HG02610 (cell line): ENCODE results near the gene TESMIN.

Experiments
- ATAC-seq: cut with Tn5 transposase; IDR thresholded peaks from one replicate; pipeline ENCODE4 v1.9.1; 2021; ENCODE audit warnings: mild to moderate bottlenecking, moderate library complexity; ENCODE audit not compliant: unreplicated experiment

The TESMIN gene

DNA sequence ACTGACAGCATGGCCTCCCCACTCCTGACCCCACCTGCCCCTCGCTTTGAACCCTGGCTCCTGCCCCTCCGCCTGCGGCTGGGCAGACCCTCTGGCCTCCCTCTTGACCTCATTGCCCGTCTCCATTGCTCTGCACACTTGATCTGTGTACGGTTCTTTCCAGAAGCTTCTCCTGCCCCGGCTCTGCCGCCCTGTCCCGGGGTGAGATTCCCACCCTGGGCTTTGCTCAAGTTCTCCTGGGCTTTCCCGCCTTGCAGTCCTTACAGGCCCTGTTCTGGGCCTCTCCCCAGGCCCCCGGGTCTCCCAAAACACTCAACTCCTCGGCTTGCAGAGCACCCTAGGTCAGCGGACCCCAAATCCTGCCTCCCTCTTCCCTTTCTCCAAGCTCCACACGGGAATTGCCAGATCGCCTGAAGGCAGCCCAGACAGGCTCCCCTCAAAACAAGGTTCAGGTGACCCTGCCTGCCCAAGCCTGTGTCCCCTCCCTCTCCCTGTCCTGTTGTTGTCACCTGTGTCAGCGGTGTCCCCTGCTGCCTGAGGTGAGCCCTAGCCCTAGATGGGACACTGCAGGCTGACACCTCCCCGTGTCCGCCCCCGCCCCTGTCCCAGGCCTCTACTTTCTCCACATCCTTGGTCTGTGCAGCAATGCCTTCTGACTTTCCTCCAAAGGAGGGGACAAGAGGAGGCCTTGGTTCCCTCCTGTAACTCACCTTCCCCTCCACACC lies 65.5 kb downstream of the TESMIN start:
- no peak for ATAC-seq

DNA sequence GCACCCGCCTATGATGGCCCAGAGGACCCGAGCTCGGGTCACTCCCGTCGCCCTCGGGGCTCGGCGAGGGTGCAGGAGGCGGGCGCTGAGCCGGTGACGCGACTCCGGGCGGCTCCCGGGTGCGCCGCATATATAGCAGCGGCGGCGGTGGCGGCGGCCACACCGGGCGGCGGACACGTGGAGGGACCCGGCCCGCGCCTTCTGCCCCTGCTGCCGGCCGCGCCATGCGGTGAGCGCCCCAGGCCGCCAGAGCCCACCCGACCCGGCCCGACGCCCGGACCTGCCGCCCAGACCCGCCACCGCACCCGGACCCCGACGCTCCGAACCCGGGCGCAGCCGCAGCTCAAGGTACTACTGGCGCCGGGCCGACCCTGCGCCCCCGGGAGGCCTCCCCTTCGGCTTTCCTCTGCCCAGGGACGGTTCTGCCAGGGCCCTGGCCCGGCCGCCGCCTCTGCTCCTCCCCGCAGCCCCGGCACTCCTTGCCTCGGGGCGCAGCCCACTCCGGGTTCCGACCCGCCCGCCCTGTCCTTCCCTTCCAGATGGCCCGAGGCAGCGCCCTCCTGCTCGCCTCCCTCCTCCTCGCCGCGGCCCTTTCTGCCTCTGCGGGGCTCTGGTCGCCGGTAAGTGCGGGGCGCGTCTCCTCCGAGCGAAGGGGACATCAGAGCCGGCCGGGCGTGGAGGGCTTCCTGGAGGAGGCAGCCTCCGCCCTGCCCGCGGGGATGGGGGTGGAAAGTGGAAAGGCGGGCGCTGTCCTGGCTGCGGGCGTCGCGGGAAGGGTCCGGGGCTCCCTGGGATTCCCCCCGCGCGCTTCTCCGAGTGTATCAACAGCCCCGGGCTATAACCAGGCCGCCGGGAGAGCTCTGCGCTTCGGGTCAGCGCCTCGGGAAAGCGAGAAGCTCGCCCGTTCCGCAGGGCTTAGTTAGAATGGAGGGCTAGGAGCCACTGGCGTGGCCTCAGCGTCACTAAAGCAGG lies 66.6 kb downstream of the TESMIN start, which contains the start of gene GAL:
TSS of gene GAL (plus strand) at position 160 of the 972 bp plus-strand sequence. CDS start at position 540, 380 bp downstream.
- ATAC-seq = no peak

DNA sequence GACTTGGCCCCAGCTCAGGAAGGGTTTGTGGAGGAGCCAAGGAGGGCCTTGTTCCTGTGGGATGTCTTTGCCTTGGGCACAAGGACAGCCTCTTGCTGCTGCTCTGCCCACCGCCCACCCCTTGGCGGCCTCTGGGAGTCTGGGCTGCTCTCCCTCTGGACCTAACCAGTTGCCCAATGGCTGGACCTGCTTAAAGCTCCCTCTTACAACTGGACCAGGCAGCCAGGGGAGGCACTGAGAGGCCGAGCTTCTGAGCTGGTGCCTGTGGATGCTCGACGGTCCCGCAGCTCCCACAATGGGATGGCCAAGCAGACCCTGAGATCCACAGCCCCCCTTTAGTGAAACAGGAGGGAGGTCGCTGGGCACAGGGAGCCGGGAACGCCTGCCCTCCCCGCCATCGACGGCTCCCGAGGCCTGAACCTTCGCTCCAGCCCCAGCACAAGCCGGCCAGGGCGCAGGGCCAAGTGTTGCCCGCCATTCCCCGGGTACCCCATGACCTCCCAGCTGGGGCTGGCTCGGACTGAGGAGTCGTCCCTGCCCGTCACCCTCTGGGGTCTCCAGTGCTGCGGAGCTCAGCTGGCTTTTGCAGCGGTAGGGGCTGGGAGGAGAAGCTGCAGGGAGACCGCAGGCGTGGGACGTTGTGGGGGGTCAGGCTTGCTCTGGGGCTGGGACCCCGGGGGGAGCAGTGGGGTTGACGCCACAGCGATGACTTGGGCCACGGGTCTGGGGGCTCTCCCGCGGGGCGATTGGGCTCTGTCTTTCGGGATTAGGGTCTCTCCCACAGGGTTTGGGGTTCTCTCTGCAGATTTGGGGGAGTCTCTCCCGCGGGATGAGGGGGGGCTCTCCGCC lies 67.6 kb downstream of the TESMIN start:
- no peak for ATAC-seq

DNA sequence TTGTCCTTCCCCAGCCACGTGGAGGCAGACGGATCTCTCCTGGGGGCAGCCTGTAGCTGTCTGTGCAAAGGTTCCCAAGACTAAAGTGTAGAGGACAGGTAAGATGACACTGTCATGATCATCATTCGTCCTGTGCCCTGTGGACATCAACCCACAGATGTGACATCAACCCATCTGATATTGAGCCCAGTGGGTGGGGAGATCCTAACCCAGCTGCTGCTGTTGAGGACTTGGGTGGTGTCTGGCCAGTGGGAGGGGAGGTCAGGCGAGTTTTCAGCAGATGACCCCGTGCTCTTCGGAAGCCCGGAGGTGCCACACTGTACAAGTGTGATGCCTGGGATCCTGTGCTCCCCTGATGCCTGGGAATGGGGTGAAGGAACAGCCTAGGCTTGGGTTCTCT lies 68.2 kb downstream of the TESMIN start:
- ATAC-seq = no peak

DNA sequence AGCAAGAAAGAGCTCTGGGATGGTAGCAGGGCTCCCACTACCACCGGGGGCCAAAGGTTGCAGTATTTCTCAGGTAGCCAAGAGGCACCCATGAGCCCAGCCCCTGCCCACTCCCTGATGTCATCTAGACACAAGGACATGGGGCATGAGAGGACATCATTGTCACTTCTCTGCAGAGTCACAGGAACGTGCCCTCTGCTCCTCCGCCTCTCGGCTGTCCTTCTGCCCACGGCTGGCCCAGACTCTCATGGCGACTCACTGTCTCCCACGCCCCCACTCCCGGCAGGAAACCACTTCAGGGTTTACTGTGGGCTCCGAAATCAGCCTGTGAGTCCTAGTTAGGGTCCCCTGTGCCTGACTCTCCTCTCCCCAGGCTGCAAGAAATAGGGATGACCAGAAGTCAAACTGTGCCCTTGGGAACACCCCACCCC lies 68.8 kb downstream of the TESMIN start:
- no peak for ATAC-seq

DNA sequence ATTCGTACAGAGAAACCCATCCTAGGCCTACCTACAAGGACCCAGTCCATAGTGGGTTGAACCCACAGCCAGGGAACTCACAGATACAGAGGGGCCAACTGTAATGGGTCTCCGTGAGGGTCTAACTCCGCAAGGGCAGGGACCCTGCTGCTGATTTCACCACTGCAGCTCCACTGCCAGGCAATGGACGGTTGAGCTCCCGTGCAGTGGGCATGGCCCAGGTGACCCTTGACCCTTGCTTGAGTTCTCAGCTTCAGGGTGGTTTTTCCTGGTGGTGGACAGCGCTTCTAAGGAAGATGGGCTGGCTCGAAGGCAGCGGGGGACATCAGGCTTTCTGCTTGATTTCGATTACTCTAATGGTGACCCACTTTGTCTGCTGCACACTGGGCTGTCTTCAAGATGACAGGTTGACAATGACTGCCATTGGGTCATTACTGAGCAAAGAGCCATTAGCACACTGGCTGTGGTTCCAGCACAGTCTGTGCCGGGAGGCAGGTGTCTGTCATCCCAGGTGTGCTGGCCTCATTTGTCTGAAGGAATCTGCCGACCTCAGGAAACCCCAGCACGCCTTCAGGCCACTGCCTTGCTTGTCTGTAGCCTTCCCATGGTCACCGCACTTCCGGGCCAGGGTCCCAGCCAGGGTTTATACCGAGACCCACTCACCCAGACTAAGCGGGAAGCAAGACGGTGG lies 70.6 kb downstream of the TESMIN start:
- no peak for ATAC-seq

DNA sequence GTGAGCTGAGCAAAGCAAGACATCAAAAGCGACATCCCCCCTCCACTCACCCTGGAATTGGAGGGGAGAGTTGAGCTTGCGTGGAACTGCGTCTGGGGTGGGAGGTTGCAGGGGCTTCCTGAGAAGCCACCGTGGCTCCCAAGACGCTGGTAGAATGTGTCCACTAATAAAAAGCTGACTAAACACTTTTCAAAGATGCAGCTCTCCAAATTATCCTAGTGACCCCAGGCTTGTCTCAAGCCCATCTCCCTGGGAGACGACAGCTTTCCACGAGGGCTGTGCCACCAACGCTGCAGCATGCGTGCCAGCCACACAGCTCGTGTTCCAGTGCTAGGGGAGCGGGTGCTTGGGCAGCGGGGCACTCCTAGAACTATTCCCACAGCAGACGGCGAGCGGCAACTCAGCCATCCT lies 73.3 kb downstream of the TESMIN start:
- ATAC-seq = no peak

DNA sequence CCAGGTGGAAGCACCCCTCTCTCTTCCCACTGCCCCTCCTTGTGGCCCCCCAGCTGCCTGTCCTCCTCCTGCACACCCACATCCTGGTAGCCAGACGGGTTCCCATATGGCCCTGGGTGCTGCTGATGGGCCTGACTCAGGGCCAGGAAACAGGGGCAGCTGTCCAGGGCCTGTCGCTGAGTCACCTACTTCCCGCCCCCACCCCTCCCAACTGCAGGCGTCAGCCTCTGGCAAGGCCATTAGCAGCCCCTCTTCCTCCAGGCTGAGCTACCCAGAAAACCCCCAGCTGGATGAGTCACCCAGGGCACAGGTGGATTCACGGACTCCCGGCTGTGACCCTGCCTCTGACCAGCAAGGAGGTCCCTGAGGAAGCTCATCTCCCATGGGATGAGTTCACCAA lies 73.9 kb downstream of the TESMIN start:
- no peak for ATAC-seq

DNA sequence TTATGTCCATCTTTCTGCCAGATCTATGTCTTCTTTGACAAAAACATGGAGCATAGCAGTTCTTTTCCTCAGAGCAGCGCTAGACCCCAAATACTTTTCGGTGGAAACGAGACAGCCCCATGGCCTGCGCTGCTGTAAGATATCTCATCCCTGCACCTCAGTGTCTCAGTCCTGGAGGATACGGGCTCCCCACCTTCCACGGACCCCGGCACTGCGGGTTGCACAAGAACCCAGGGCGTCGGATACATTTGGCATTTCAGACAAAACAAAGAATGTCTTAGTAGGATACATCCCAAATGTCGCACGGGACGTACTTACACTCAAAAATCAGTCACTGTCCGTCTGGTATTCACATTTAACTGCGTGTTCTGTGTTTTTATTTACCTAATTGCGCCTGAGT lies 76.9 kb downstream of the TESMIN start:
- ATAC-seq = no peak

DNA sequence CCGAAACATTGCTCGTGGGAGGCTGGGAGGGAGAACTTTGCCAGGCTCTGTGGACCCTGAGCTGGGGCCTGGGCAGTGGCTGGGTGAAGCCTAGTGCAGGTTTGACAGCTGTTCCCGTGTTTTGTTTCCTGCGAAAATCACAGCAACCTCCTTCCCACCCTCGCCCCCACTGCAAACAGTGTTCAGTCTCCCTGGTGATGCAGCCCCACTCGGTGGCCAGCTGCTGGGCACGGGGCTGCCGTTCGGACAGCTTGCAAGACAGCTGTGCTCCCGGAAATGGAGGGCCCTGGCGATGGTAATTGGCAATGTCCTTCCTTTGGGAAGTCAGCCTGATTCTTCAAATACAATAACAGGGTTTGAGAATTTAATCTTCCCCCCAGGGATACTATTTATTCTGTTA lies 77.3 kb downstream of the TESMIN start:
- no peak for ATAC-seq

DNA sequence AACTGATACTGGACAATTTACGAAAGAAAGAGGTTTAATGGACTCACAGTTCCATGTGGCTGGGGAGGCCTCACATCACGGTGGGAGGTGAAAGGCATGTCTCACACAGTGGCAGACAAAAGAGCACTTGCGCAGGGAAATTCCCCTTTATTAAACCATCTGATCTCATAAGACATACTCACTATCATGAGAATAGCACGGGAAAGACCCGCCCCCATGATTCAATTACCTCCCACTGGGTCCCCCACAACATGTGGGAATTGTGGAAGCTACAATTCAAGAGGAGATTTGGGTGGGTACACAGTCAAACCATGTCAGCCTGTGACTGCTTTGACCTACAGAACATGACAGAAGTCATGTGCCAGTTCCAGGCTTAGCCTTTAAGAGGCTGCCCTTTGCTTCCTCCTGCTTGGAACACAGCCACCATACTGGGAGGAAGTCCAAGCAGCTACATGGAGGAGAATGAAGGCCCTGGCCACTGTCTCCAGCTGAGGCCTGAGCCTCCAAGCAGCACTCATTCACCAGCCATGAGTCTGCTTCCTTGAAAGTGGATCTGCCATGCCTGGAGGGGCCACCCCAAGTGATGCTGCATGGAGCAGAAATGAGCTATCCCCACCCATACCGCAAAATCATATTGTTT lies 77.9 kb downstream of the TESMIN start:
- ATAC-seq = no peak

DNA sequence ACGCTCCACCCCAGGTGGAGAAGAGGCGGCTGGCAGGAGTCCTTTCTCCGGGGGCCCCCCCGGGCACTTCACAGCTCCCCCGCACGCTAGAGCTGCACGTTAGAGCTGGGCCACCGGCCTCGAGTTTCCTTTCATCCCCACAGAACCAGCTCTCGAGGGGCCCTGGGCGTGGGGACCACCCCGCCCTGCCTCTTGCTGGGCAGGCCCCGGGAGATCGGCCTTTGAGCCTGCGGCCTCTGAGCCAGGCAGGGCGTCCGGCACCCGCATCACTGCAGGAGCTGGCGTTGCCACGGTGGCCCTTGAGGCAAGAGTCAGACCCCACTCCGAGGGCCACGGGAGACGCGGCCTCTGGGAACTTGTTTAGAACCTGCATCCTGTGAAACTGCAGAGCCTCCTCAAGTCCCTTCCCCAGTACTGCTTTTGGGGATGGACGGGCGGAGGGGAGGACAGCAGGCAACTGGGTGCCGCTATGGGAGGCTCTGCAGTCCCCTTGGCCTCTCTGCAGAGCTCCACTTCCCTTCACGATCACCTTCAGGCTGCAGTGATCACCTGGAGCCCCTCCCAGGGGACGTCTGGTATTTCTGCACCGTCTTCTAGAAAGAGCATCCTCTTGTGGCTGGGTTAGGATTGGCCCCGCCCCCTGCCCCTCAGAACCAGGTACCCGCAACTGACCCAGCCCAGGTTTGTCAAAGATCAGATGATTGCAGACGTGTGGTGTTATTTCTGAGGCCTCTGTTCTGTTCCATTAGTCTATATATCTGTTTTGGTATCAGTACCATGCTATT lies 80.9 kb downstream of the TESMIN start:
- ATAC-seq = no peak

DNA sequence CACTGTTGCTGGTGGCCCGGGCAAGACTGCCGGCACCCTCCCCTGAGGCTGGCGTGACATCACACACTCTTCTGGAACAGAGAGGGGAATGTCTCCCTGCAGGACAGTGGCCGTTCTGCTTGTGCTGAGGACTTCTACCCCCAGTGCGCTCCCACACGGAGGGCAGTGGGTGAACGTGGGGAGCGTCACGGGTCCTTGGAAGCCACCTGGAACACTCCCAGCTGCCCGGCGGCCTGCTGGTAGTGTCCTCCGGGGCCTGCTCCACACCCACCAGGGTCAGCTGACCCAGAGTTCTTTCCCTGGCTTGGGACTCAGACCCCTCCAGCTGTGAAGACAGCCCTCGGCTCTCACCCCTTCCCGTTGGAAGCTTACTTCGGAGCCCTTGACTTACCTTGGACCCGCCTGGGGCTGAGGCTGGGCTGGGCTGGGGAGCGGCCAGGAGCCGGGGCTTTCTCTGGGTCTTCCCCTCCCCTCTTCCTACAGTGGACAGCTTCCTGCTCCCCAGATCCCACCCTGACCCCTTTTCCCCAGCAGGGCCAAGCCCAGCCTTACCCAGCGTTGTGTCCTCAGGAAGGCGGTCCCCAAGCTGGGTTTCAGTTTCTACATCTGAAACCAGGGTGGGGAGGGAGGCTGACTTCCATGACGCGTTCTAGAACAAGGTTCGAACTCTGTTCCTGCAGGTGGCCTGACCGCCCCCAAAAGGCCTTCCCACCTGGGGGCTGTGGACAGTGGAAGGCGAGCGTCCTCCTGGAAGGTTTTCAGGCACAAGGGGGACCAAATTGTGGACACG lies 81.8 kb downstream of the TESMIN start:
- no peak for ATAC-seq

DNA sequence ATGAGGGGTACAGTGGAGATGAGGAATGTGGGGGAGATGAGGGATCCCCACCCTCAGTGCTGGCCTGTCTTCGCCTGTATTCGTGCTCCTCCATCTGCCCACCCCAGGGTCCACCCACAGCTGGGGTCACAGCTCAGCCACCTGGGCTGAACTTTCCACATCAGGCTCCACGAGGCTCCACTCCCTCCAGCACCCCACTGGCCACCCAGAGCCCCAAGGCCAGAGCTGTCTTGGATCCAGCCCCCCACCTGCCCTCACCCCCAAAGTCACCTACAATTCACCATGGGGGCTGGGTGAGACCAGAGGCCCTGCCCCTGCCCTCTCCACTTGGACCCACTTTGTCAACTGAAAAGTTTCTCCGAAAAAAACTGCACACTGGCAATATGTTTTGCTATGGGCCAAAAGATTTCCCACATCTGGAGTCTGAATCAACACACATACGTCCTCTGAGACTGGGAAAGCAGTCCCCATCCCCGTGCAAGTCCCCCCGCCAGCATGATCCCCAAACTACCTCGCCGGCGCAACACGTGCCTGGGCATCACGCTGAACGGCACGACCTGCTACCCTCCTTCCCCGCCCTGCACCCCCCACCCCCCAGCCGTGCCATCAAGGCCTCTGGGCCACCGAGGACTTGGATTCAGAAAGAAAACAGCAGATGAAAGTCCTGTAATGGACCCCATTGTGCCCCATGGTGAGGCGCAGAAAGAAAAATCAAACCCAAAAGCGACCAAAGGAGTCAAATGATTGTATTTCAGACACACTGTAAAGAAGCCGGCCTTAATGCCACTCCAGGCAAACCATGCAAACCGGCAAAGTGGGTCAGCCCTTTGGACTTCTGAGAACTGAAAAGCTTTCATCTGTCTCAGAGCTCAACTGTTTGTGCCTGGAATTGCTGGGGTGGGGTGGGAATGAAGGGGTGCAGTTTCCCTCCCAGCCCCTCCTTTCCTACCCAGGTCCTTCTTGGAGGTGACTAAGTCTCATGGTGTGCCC lies 83.5 kb downstream of the TESMIN start:
- ATAC-seq = no peak

DNA sequence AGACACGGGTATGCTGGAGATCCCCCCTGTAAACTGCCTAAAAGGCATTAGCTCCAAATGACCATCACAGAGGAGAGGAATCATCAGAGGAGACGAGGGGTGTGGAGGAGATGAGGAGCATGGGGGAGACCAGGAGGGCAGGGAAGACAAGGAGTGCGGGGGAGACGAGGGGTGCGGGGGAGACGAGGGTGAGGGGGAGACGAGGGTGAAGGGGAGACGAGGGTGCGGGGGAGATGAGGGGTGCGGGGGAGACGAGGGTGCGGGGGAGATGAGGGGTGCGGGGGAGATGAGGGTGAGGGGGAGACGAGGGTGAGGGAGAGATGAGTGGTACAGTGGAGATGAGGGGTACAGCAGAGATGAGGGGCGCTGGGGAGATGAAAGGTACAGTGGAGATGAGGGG lies 84.5 kb downstream of the TESMIN start:
- no peak for ATAC-seq

DNA sequence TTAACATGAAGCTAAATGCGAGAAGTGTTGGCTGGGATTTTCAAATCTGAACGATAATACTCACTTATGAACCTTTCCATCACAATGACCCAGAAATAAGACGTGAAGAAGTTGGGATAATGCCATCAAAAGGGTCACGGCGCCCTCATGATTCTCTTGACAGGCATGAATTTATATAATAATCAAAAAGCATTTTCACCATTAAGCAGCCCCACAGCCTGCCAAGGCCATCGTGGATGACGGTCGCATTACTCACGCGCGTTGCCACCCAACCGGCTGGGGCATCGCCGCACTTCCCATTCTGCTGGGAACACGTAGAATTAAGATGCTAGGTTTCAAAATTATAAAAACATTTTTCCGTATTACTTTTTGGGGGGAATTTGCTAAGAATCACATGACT lies 85.9 kb downstream of the TESMIN start:
- ATAC-seq = no peak

DNA sequence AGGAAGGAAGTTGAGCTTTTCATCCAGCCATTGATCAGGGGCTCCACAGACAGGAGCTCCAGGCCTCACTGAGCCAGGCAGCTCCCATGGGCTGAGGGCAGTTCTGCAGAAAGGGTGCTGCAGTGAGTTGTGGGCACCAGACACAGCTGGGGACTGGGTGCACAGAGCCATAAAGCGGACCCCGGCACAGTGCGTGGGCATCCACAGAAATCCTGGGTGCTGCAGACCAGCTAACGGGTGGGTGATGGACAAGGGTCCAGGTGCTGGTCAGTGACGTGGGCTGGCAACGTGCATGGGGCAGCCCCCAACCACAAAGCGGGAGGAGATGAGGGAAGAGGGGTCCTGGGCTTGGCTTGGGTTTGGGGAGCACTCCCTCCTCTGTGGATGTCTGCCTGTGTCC lies 86.4 kb downstream of the TESMIN start:
- ATAC-seq = no peak
